Hepatocyte (in vitro differentiated cells): Measurements from ENCODE around the gene JAKMIP3. TPM values are rescaled to one million over a fixed set of nuclear protein-coding genes. Genes with fewer than 3 reads are reported as not detected.

Source experiments
- DNase-seq: peaks from one replicate; pipeline ENCODE4 v3.0.0-alpha.2; 2016; ENCODE audit warnings: low spot score
- H2AFZ ChIP-seq: fragments of 200-600 bp; sonication (generic); 2 replicates; pipeline ENCODE4 v1.6.0; 2016; ENCODE audit warnings: antibody characterized with exemption, mild to moderate bottlenecking
- H3K27ac ChIP-seq: fragments of 200-600 bp; sonication (generic); 2 replicates; pipeline ENCODE4 v1.5.1; 2016; ENCODE audit warnings: mild to moderate bottlenecking
- H3K27me3 ChIP-seq: fragments of 200-600 bp; sonication (generic); 2 replicates; pipeline ENCODE4 v1.6.1; 2016
- H3K36me3 ChIP-seq: fragments of 200-600 bp; sonication (generic); replicated peaks from 2 replicates; pipeline ENCODE4 v1.5.1; 2016; ENCODE audit warnings: low read depth; ENCODE audit not compliant: insufficient read depth
- H3K4me1 ChIP-seq: fragments of 200-600 bp; sonication (generic); 2 replicates; pipeline ENCODE4 v1.5.1; 2016; ENCODE audit warnings: mild to moderate bottlenecking, moderate library complexity; ENCODE audit not compliant: insufficient read depth
- H3K4me2 ChIP-seq: fragments of 200-600 bp; sonication (generic); 2 replicates; pipeline ENCODE4 v1.6.0; 2016
- H3K4me3 ChIP-seq: fragments of 200-600 bp; sonication (generic); 2 replicates; pipeline ENCODE4 v1.5.1; 2016; ENCODE audit warnings: mild to moderate bottlenecking
- H3K79me2 ChIP-seq: fragments of 200-600 bp; sonication (generic); 2 replicates; pipeline ENCODE4 v1.6.0; 2017; ENCODE audit warnings: mild to moderate bottlenecking
- H3K9me2 ChIP-seq: fragments of 200-600 bp; sonication (generic); replicated peaks from 2 replicates; pipeline ENCODE4 v1.6.0; 2017; ENCODE audit warnings: mild to moderate bottlenecking; ENCODE audit not compliant: insufficient read depth
- H3K9me3 ChIP-seq: fragments of 200-600 bp; sonication (generic); 2 replicates; pipeline ENCODE4 v1.5.1; 2016; ENCODE audit warnings: low read depth, mild to moderate bottlenecking
- H4K20me1 ChIP-seq: fragments of 200-600 bp; sonication (generic); 2 replicates; pipeline ENCODE4 v1.6.0; 2016; ENCODE audit warnings: mild to moderate bottlenecking; ENCODE audit not compliant: insufficient read depth, poor library complexity, severe bottlenecking
- EZH2 ChIP-seq: fragments of 200-600 bp; sonication (generic); IDR thresholded peaks from 2 replicates; pipeline ENCODE4 v1.6.1; 2016; ENCODE audit warnings: antibody characterized with exemption, mild to moderate bottlenecking, borderline replicate concordance
- EZH2phosphoT487 ChIP-seq: fragments of 200-600 bp; sonication (generic); IDR thresholded peaks from one replicate; pipeline ENCODE4 v1.6.1; 2018; ENCODE audit warnings: antibody characterized with exemption, mild to moderate bottlenecking, low read depth, moderate library complexity; ENCODE audit not compliant: unreplicated experiment, severe bottlenecking
- WGBS: methylation state at CpG from one replicate; pipeline ENCODE4 v1.1.6; 2016; ENCODE audit warnings: low lambda C conversion rate; ENCODE audit errors: missing lambda C conversion rate; 5-methylcytosine and 5-hydroxymethylcytosine counted together
- polyA plus RNA-seq: library from polyadenylated mRNA; unstranded; fragments of >200 nt; fragmentation: Nextera tagmentation; extraction: Ambion mirVana; gene quantifications from 2 replicates; pipeline ENCODE4 v1.2.1, GENCODE V29; 2016
- total RNA-seq: library from RNA; depleted of rRNA; stranded (reverse); fragments of >200 nt; gene quantifications from 2 replicates; pipeline ENCODE4 v1.2.3, GENCODE V29; 2014
- TF ChIP-seq, protein P1 (sequence below): fragments of 200-600 bp; sonication (generic); IDR thresholded peaks from 2 replicates; pipeline ENCODE4 v1.5.1; 2016; ENCODE audit warnings: antibody characterized with exemption, mild to moderate bottlenecking; ENCODE audit not compliant: poor library complexity

JAKMIP3 gene
- total and polyA plus RNA-seq, 2 experiments from 2014 or later = 0.02 to 0.10 TPM

DNA sequence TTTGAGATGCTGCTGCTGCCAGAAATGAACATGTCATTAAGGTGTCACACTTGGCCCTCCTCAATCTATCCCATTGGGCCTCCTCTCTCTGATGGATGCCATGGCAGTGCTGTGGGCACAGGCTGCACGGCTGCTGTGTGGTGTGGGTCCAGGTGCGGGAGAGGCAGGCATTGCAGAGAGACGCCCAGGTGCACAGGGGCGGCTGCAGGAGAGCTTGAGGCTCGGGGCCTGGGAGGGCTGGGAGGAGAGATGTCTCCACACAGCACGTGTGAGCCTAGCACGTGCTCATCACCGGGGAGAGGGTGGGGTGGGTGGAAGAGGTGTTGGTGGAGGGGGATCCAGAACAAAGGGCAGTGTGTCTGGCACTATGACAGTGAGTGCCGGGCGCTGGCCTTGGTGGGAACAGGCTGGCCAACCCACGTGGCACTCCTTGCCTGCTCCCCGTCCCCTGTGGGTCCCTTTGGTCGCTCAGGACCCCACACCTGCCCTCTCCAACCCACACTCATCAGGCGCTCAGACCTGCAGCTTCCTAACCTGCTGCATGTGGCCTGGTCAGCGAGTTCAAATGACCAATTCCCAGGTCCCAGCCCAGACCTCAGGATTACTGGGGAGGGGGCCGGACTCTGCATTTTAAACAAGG is 44.1 kb upstream of the JAKMIP3 start:
- DNase-seq = no peak
- Histone ChIP-seq H3K27me3 (peaks cover 16% of the 10 kb centered on the region), H3K79me2 (no peaks in the 10 kb centered on the region), H3K9me2 (no peaks in the 10 kb centered on the region), H3K4me3 (no peak overlapping the region), H3K27ac (no peak overlapping the region), H3K36me3 (no peaks in the 10 kb centered on the region), H3K9me3 (no peaks in the 10 kb centered on the region), H2AFZ (no peak overlapping the region), H3K4me1 (no peaks in the 10 kb centered on the region), H3K4me2 (no peak overlapping the region), H4K20me1 (no peaks in the 10 kb centered on the region)
- TF ChIP-seq EZH2phosphoT487 (no peak), EZH2 (no peak)
- TF ChIP-seq, protein P1, sequence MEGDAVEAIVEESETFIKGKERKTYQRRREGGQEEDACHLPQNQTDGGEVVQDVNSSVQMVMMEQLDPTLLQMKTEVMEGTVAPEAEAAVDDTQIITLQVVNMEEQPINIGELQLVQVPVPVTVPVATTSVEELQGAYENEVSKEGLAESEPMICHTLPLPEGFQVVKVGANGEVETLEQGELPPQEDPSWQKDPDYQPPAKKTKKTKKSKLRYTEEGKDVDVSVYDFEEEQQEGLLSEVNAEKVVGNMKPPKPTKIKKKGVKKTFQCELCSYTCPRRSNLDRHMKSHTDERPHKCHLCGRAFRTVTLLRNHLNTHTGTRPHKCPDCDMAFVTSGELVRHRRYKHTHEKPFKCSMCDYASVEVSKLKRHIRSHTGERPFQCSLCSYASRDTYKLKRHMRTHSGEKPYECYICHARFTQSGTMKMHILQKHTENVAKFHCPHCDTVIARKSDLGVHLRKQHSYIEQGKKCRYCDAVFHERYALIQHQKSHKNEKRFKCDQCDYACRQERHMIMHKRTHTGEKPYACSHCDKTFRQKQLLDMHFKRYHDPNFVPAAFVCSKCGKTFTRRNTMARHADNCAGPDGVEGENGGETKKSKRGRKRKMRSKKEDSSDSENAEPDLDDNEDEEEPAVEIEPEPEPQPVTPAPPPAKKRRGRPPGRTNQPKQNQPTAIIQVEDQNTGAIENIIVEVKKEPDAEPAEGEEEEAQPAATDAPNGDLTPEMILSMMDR = no peak
- 90% methylated on average over 11 of the region's 16 CpGs for WGBS

- WGBS = 96% methylated on average over 18 of the region's 18 CpGs
- DNase-seq = no peak
- no peak overlapping the region for H3K4me2 ChIP-seq
Observed at GRCh38 chr10:132022241-132022640, 43.5 kb upstream of the JAKMIP3 start.

GRCh38 chr10:132023092-132023811 is 42.5 kb upstream of the JAKMIP3 start:
- H3K79me2 ChIP-seq = no peaks in the 10 kb centered on the region
- H3K9me3 ChIP-seq = no peaks in the 10 kb centered on the region
- H4K20me1 ChIP-seq = no peaks in the 10 kb centered on the region
- no peaks in the 10 kb centered on the region for H3K4me1 ChIP-seq
- peak; percentile 88 for DNase-seq
- H2AFZ ChIP-seq = peak overlapping the region; percentile 12
- H3K27me3 ChIP-seq = peaks cover 16% of the 10 kb centered on the region
- TF ChIP-seq EZH2phosphoT487 = no peak
- TF ChIP-seq, protein P1 = peak; percentile 93
- no peak overlapping the region for H3K27ac ChIP-seq
- H3K4me2 ChIP-seq = peak overlapping the region; percentile 71
- no peak overlapping the region for H3K4me3 ChIP-seq
- no peaks in the 10 kb centered on the region for H3K36me3 ChIP-seq
- H3K9me2 ChIP-seq = no peaks in the 10 kb centered on the region
- 34% methylated on average over 36 of the region's 36 CpGs for WGBS

More at GRCh38 chr10:132022241-132022640, 43.5 kb upstream of the JAKMIP3 start:
- Histone ChIP-seq H3K9me3 (no peaks in the 10 kb centered on the region), H3K79me2 (no peaks in the 10 kb centered on the region), H3K36me3 (no peaks in the 10 kb centered on the region), H4K20me1 (no peaks in the 10 kb centered on the region), H3K4me1 (no peaks in the 10 kb centered on the region), H3K27me3 (peaks cover 16% of the 10 kb centered on the region), H3K27ac (no peak overlapping the region), H3K4me3 (no peak overlapping the region), H2AFZ (no peak overlapping the region), H3K9me2 (no peaks in the 10 kb centered on the region)
- TF ChIP-seq EZH2phosphoT487 (no peak), EZH2 (no peak)
- TF ChIP-seq, protein P1 = no peak
